ENCODE measurements around the gene AKAP12.

The AKAP12 gene

DNA sequence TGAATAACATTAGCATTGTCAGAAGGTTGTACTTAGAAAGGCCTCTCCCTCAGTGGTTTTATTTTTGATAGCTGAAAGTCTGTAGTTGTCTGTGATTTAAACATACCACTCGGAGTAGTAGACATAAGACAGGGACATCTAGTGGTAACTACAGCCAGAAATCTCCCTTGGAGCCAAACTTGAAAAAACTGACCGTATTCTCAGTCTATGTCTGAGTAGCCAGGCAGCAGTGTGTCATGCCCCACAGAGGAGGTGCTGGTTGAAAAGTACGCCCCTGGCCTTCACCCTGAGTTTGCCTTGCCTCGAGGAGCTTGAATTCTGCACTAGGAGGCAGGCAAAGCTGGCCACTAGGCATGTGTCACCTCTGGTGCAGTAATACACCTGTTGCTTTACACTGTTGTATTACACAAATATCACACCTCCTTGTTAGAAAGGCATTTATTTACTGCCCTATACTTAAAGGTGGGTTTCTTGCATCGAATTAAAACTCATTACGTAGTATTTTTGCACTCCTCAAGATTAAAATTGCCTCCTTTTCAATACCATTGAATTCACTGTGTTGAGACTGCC lies 130.8 kb downstream of the AKAP12 start:
- FAIRE-seq = no peak
- TF ChIP-seq, protein P1, sequence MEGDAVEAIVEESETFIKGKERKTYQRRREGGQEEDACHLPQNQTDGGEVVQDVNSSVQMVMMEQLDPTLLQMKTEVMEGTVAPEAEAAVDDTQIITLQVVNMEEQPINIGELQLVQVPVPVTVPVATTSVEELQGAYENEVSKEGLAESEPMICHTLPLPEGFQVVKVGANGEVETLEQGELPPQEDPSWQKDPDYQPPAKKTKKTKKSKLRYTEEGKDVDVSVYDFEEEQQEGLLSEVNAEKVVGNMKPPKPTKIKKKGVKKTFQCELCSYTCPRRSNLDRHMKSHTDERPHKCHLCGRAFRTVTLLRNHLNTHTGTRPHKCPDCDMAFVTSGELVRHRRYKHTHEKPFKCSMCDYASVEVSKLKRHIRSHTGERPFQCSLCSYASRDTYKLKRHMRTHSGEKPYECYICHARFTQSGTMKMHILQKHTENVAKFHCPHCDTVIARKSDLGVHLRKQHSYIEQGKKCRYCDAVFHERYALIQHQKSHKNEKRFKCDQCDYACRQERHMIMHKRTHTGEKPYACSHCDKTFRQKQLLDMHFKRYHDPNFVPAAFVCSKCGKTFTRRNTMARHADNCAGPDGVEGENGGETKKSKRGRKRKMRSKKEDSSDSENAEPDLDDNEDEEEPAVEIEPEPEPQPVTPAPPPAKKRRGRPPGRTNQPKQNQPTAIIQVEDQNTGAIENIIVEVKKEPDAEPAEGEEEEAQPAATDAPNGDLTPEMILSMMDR (IDR thresholded peaks at IDR 0.05; ENCODE audit: insufficient read depth, missing control alignments) = no peak
- DNase-seq (ENCODE audit: insufficient read length, low spot score) = no peak

DNA sequence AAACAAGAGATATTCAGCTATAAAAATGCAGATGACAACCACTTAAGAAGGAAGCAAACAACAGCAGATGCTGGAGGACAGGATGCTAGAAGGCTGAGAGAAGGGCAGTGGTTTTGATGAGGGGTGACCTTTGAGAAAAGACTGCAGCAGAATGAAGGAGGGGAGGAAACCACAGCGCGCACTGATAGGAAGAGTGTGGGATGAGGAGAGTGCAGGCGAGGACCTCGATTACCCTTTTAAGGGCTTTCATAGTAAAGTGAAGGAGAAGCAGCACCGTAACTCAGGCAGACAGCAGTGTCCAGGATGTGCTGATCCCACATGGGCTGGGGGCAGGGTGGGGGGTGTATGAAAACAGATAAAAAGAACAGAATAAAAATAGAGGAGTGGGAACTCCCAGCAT lies 132.4 kb downstream of the AKAP12 start:
- FAIRE-seq (no peak), DNase-seq (ENCODE audit: insufficient read length, low spot score) (no peak)
- TF ChIP-seq, protein P1 (IDR thresholded peaks at IDR 0.05; ENCODE audit: insufficient read depth, missing control alignments) = no peak

DNA sequence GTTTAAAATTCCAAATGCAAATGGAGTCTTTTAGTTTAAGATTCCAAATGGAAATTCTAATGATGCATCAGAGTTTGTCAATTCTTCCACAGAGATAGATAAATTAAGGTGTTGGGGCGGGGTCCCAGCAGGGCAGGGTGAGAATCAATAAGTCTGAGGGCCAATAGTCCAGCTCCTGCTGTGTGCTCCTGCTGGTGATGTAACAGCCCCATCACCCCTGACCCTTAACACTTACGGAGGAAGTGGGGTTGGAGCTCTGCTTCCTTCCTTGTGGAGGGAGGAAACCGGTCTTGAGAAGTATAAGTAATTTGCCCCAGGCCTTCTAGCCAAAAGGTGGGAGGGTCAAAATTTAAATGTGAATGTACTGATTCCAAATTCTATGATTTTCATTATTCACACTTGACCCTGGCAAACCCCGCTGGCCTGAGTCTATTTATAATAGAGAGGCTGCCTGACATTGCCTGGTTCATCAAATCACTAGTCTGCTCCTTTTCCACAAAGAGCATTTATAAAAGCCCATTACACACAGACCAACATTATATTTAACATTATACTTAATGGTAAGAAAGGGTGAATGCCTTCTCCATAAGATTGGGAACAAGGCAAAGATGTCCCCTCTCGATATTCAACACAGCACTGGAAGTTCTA lies 134.4 kb downstream of the AKAP12 start:
- DNase-seq (ENCODE audit: insufficient read length, low spot score) (no peak), FAIRE-seq (no peak)
- TF ChIP-seq, protein P1 (IDR thresholded peaks at IDR 0.05; ENCODE audit: insufficient read depth, missing control alignments) = no peak

DNA sequence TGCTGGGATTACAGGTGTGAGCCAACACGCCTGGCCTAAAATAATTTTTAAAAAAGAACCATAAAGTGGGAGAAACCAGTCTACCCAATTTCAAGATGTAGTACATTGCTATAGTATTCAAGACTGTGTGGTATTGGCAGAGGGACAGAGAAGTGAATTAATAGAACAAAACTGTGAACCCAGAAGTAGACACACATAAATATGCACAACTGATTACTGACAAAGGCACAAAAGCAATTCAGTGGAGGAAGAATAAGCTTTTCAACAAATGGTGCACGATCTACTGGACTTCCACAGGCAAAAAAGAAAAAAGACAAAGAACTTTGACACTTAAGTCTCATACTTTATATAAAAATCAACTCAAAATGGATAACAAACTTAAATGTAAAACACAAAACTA lies 136.1 kb downstream of the AKAP12 start:
- TF ChIP-seq, protein P1 (IDR thresholded peaks at IDR 0.05; ENCODE audit: insufficient read depth, missing control alignments) = no peak
- DNase-seq (ENCODE audit: insufficient read length, low spot score) (no peak), FAIRE-seq (no peak)

DNA sequence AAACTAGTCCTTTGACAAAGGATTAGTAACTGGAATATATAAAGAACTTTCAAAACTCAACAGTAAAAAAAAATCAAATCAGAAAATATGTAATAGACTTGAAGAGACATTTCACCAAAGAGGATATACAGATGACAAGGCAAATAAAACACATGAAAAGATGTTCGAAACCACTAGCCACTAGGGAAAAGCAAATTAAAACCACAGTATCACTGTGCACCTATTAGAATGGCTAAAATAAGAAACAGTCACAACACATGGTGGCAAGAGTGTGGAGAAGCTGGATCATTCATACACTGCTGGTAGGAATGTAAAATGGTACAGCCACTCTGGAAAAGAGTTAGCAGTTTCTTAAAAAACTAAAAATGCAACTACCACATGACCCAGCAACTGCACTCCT lies 136.7 kb downstream of the AKAP12 start:
- TF ChIP-seq, protein P1 (IDR thresholded peaks at IDR 0.05; ENCODE audit: insufficient read depth, missing control alignments) = no peak
- FAIRE-seq (no peak), DNase-seq (ENCODE audit: insufficient read length, low spot score) (no peak)

DNA sequence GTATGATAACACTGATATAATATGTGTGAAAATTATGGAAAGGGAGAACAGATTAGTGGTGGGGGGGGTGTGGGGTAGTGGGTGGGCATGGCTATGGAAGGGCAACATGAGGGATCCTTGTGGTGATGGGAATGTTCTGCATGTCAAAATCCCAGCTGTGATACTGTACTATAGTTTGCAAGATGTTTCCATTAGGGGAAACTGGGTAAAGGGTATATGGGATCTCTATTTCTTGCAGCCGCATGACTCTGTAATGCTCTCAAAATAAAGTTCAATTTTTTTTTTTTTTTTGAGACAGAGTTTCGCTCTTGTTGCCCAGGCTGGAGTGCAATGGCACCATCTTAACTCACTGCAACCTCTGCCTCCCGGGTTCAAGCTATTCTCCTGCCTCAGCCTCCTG lies 137.3 kb downstream of the AKAP12 start:
- FAIRE-seq = no peak

More for the DNA sequence above, 137.3 kb downstream of the AKAP12 start:
- DNase-seq (ENCODE audit: insufficient read length, low spot score) = no peak
- TF ChIP-seq, protein P1 (IDR thresholded peaks at IDR 0.05; ENCODE audit: insufficient read depth, missing control alignments) = no peak

Measured in D721Med (cell line).